GM12864 (cell line): ENCODE measurements around the gene RMRP.
A peak's percentile ranks its signal among the peaks of the same experiment; 100 is the strongest.
"Not testable (repeated sequence)": the region's sequence is repeated elsewhere in the genome, so short reads cannot be mapped to it uniquely, and the experiment has no call there.

ENCODE experiments used
- DNase-seq: peaks from one replicate; pipeline ENCODE4 v3.0.0-alpha.2; 2011; ENCODE audit warnings: low read depth
- H3K4me3 ChIP-seq: 2 replicates; pipeline ENCODE4 v1.5.1; 2011; ENCODE audit warnings: mild to moderate bottlenecking, low read depth, low read length, control low read depth
- CTCF ChIP-seq: IDR thresholded peaks from 2 replicates; pipeline ENCODE4 v1.5.1; 2011; ENCODE audit warnings: low read depth, mild to moderate bottlenecking, moderate library complexity, low read length, control low read depth, inconsistent platforms; ENCODE audit errors: missing control alignments

Gene RMRP

GRCh38 chr9:35615981-35616680 lies 41.7 kb downstream of the RMRP start:
- no peak overlapping the region for H3K4me3 ChIP-seq
- no peak for DNase-seq
- TF ChIP-seq CTCF: no peak

GRCh38 chr9:35612843-35613242 lies 45.0 kb downstream of the RMRP start:
- no peak for DNase-seq
- no peak overlapping the region for H3K4me3 ChIP-seq
- TF ChIP-seq CTCF: no peak

GRCh38 chr9:35612066-35612465 lies 45.8 kb downstream of the RMRP start:
- H3K4me3 ChIP-seq, DNase-seq: not testable (repeated sequence)

GRCh38 chr9:35611230-35611797 lies 46.5 kb downstream of the RMRP start:
- DNase-seq: no peak
- peak; percentile 86 for TF ChIP-seq CTCF
- no peak overlapping the region for H3K4me3 ChIP-seq

GRCh38 chr9:35609820-35610163 lies 48.0 kb downstream of the RMRP start:
- no peak for DNase-seq
- no peak for TF ChIP-seq CTCF
- H3K4me3 ChIP-seq: no peak overlapping the region

GRCh38 chr9:35609001-35609819 lies 48.6 kb downstream of the RMRP start:
- no peak for TF ChIP-seq CTCF
- no peak for DNase-seq
- no peak overlapping the region for H3K4me3 ChIP-seq

GRCh38 chr9:35608221-35608620 lies 49.6 kb downstream of the RMRP start:
- H3K4me3 ChIP-seq: no peak overlapping the region
- DNase-seq: no peak
- no peak for TF ChIP-seq CTCF
